ENCODE measurements around the gene TC2N. TPM values are rescaled to one million over a fixed set of nuclear protein-coding genes. Genes with fewer than 3 reads are reported as not detected.

The TC2N gene
- polyA plus RNA-seq, 3 donors: 0.24 to 0.55 TPM; not detected in 1

- no peak overlapping the region for H3K4me2 ChIP-seq (replicated peaks; ENCODE audit: extremely low read depth, low read length, poor library complexity, severe bottlenecking)
- intact Hi-C loops (cut with micrococcal nuclease): no loop called here
- peak overlapping the region in 1 of 7 donors; percentile 41 for H3K27ac Mint-ChIP-seq
- H2AFZ ChIP-seq (ENCODE audit: insufficient read depth, low read depth, low read length, poor library complexity, severe bottlenecking): no peak overlapping the region
- DNase-seq: no peak
- WGBS (ENCODE audit: insufficient coverage): 89% methylated on average over 1 of the region's 3 CpGs
- H3K27ac ChIP-seq (ENCODE audit: low read depth in 1 of 2, low read length in 2 of 2): no peak overlapping the region
- peaks cover 0 to 1% (median 0%) of the 10 kb centered on the region in 7 donors for H3K9me3 Mint-ChIP-seq
- no peaks in the 10 kb centered on the region for H3K27me3 ChIP-seq (ENCODE audit: control insufficient read depth in 2 of 2, insufficient read depth in 2 of 2, low read length in 2 of 2)
- H3K4me1 Mint-ChIP-seq: peaks cover 10% of the 10 kb centered on the region
- no peak overlapping the region for H3K9ac ChIP-seq (ENCODE audit: insufficient read depth, low read length, poor library complexity, severe bottlenecking)
- H3K79me2 ChIP-seq (ENCODE audit: insufficient read depth, low read length): no peaks in the 10 kb centered on the region
- H3K36me3 Mint-ChIP-seq: no peaks in the 10 kb centered on the region
- H3K27me3 Mint-ChIP-seq (ENCODE audit: low read depth in 3 of 3): peaks cover 0 to 3% (median 0%) of the 10 kb centered on the region in 3 donors
- H4K20me1 ChIP-seq (ENCODE audit: insufficient read depth, low read length): no peaks in the 10 kb centered on the region
- H3K4me1 ChIP-seq (ENCODE audit: control insufficient read depth in 1 of 2, insufficient read depth in 2 of 2, low read length in 2 of 2): peaks cover 6 to 12% of the 10 kb centered on the region in 2 donors
- no peak overlapping the region for H3K4me3 Mint-ChIP-seq
- H3K4me3 ChIP-seq (replicated peaks in 1 of 3; ENCODE audit: low read depth in 2 of 3, low read length in 3 of 3): no peak overlapping the region
- no peaks in the 10 kb centered on the region for H3K9me3 ChIP-seq (replicated peaks in 1 of 2; ENCODE audit: control insufficient read depth in 1 of 2, insufficient read depth in 1 of 2, low read length in 2 of 2)
- H3K36me3 ChIP-seq (replicated peaks in 1 of 2; ENCODE audit: control insufficient read depth in 1 of 2, insufficient read depth in 2 of 2, low read length in 2 of 2): no peaks in the 10 kb centered on the region
- no peak for TF ChIP-seq CTCF (IDR thresholded peaks at IDR 0.05)
Observed at GRCh38 chr14:91891721-91892220, 24.4 kb upstream of the TC2N start.

- H3K9me3 Mint-ChIP-seq: peaks cover 0 to 1% (median 0%) of the 10 kb centered on the region in 7 donors
- H3K4me3 Mint-ChIP-seq: no peak overlapping the region
- Histone ChIP-seq H3K4me3 (replicated peaks in 1 of 3; ENCODE audit: low read depth in 2 of 3, low read length in 3 of 3) (no peak overlapping the region), H3K79me2 (ENCODE audit: insufficient read depth, low read length) (no peaks in the 10 kb centered on the region), H4K20me1 (ENCODE audit: insufficient read depth, low read length) (no peaks in the 10 kb centered on the region), H3K27ac (ENCODE audit: low read depth in 1 of 2, low read length in 2 of 2) (no peak overlapping the region), H2AFZ (ENCODE audit: insufficient read depth, low read depth, low read length, poor library complexity, severe bottlenecking) (no peak overlapping the region), H3K27me3 (ENCODE audit: control insufficient read depth in 2 of 2, insufficient read depth in 2 of 2, low read length in 2 of 2) (no peaks in the 10 kb centered on the region), H3K9ac (ENCODE audit: insufficient read depth, low read length, poor library complexity, severe bottlenecking) (no peak overlapping the region), H3K9me3 (replicated peaks in 1 of 2; ENCODE audit: control insufficient read depth in 1 of 2, insufficient read depth in 1 of 2, low read length in 2 of 2) (no peaks in the 10 kb centered on the region), H3K4me1 (ENCODE audit: control insufficient read depth in 1 of 2, insufficient read depth in 2 of 2, low read length in 2 of 2) (peaks cover 6 to 12% of the 10 kb centered on the region in 2 donors), H3K4me2 (replicated peaks; ENCODE audit: extremely low read depth, low read length, poor library complexity, severe bottlenecking) (no peak overlapping the region), H3K36me3 (replicated peaks in 1 of 2; ENCODE audit: control insufficient read depth in 1 of 2, insufficient read depth in 2 of 2, low read length in 2 of 2) (no peaks in the 10 kb centered on the region)
- intact Hi-C loops (cut with micrococcal nuclease): no loop called here
- peaks cover 10% of the 10 kb centered on the region for H3K4me1 Mint-ChIP-seq
- no peaks in the 10 kb centered on the region for H3K36me3 Mint-ChIP-seq
- peaks cover 0 to 3% (median 0%) of the 10 kb centered on the region in 3 donors for H3K27me3 Mint-ChIP-seq (ENCODE audit: low read depth in 3 of 3)
- no peak for TF ChIP-seq CTCF (IDR thresholded peaks at IDR 0.05)
- no peak overlapping the region for H3K27ac Mint-ChIP-seq
- WGBS (ENCODE audit: insufficient coverage): 95% methylated on average over 4 of the region's 5 CpGs
- no peak for DNase-seq
Observed at GRCh38 chr14:91891101-91891500, 23.8 kb upstream of the TC2N start.
